Thoracic aorta endothelial cell (primary cell): Measurements from ENCODE around the gene IFT57. TPM values are rescaled to one million over a fixed set of nuclear protein-coding genes. Genes with fewer than 3 reads are reported as not detected.

Experiments
- total RNA-seq: library from RNA; depleted of rRNA; stranded (reverse); fragments of >200 nt; gene quantifications from 2 replicates; pipeline ENCODE4 v1.2.3, GENCODE V29; 2012

Gene IFT57, protein sequence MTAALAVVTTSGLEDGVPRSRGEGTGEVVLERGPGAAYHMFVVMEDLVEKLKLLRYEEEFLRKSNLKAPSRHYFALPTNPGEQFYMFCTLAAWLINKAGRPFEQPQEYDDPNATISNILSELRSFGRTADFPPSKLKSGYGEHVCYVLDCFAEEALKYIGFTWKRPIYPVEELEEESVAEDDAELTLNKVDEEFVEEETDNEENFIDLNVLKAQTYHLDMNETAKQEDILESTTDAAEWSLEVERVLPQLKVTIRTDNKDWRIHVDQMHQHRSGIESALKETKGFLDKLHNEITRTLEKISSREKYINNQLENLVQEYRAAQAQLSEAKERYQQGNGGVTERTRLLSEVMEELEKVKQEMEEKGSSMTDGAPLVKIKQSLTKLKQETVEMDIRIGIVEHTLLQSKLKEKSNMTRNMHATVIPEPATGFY
- total RNA-seq: 36.2 and 52.3 TPM in 2 replicates

DNA sequence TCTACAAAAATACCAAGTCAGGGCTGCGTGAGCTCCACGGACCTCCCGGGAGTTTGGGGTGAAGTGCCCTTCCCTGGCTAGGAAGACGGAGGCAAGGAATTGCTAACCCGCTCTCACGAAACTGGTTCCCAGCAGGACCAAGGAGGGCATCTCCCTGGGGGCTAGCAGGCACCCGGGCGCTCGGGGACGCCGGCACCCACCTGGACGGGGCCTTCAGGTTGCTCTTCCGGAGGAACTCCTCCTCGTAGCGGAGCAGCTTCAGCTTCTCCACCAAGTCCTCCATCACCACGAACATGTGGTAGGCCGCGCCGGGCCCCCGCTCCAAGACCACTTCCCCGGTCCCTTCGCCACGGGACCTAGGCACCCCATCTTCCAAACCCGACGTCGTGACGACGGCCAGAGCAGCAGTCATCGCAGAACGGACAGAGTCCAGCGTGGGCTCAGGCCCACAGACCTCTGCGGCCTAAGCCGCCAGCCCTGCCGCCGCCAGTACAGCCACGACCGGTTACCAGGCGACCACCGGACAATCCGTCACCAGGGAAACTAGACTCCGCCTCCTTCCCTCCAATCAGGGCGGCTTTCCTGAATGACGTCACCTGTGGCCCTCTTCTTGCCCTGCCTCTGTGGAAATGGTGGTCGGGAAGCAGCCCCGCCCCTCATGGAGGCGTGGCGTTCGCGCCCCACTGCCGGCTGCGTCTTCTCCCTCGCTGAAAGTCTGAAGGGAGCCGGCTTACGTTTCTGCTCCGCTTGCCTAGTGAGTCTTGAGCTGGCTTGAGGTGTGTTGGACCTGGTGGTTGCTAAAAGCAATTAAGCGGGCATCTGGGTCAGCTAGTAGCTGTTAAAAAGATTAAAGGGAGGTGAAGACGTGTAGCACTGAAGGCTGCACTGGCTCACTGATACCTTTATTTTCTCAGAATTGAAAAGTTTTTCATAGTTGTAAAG, at the start of gene IFT57:
IFT57 (minus strand) TSS at position 514 of the 942 bp plus-strand sequence; CDS start at position 412, 102 bp downstream.

Other genes starting within 250 kb of the IFT57 start
- gene CD47, start 131.4 kb downstream of the IFT57 start, total RNA-seq: 73.4 and 116 TPM in 2 replicates
- gene HHLA2, start 74.1 kb upstream of the IFT57 start, total RNA-seq: not detected in 2 replicates